A549 (cell line): ENCODE measurements around the gene RASGRF1.

ENCODE experiments used
- CTCF ChIP-seq: fragments of >200 bp; sonication (Bioruptor Twin); formaldehyde crosslinking; IDR thresholded peaks from 3 replicates; pipeline ENCODE4 v1.5.1; 2016
- JUN ChIP-seq, 2 experiments: fragments of >200 bp; sonication (Bioruptor Twin); formaldehyde crosslinking; IDR thresholded peaks; 2 replicates in 1 of 2; 3 replicates in 1 of 2; pipeline ENCODE4 v1.6.1; 2016 to 2017
- MYC ChIP-seq: IDR thresholded peaks from 2 replicates; pipeline ENCODE4 v1.6.1; 2012; ENCODE audit warnings: mild to moderate bottlenecking, inconsistent platforms, low read length, improper control_type of control experiment, borderline replicate concordance
- TP53 ChIP-seq: fragments of 250-450 bp; sonication (Bioruptor Pico); IDR thresholded peaks from 2 replicates; pipeline ENCODE4 v1.5.0; 2021; ENCODE audit warnings: mild to moderate bottlenecking, moderate library complexity

GRCh38 chr15:79037848-79038247, 52.7 kb downstream of the RASGRF1 start:
- TF ChIP-seq MYC (no peak), CTCF (no peak), TP53 (no peak), JUN (IDR thresholded peaks at IDR 0.05) (no peak)
